Measurements from ENCODE around the gene TXLNA.

Gene TXLNA

GRCh38 chr1:32247452-32247851, 68.0 kb downstream of the TXLNA start:
- no peak for DNase-seq (ENCODE audit: low read depth in 2 of 2)
